Measurements from ENCODE around the gene ZFP3.
"Not testable (repeated sequence)": the region's sequence is repeated elsewhere in the genome, so short reads cannot be mapped to it uniquely, and the experiment has no call there.

The ZFP3 gene

DNA sequence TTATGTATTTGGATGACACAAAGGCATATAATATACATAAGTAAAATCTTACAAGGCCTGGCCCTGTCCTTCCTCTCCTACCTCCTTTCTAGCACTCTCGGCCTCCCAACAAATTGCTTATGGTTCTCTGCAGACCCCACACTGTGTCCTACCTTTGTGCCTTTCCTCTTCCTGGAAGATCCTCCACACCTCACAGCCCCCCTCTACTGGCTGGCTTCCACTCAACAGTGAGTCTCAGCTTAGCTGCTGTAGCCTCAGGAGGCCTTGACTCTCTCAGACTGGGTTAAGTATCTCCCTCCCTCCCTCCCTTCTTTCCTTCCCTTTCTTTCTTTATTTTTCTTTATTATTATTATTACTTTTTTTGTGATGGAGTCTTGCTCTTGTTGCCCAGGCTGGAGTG lies 34.7 kb upstream of the ZFP3 start:
- Histone ChIP-seq H3K36me3 (ENCODE audit: control insufficient read depth, insufficient read depth, low read length) (no peaks in the 10 kb centered on the region), H3K4me1 (ENCODE audit: control insufficient read depth, insufficient read depth, low read length) (no peaks in the 10 kb centered on the region), H3K4me3 (ENCODE audit: low read length) (no peak overlapping the region), H3K27me3 (ENCODE audit: control insufficient read depth, insufficient read depth, low read length) (no peaks in the 10 kb centered on the region), H3K9me3 (ENCODE audit: control insufficient read depth, insufficient read depth, low read length) (no peaks in the 10 kb centered on the region), H3K27ac (ENCODE audit: low read length) (no peak overlapping the region)
- DNase-seq (ENCODE audit: low read depth, low spot score): no peak
- WGBS (ENCODE audit: insufficient coverage, insufficient read length): no CpG with 5 or more reads among the region's 1 CpG

DNA sequence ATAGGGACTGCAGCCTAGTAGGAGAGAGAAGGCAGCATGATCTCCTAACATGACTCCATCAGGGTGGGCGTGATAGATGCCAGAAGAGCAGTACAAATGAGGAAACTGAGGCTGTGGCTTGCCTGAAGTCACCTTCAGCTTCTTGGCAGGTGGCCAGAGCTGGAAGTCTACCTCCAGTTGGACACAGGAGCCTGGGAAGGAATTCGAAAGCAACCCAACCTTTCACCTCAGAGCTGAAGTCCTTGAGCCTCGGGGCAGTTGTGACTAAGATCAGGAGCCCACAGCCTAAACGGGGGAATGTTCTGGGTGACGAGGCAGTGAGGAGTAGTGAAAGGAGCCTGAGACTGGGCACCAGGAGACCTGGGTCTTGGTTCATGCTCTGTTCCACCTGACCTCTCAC lies 33.6 kb upstream of the ZFP3 start:
- Histone ChIP-seq H3K4me1 (ENCODE audit: control insufficient read depth, insufficient read depth, low read length) (no peaks in the 10 kb centered on the region; the same call in 1 of the 2 replicates), H3K27me3 (ENCODE audit: control insufficient read depth, insufficient read depth, low read length) (no peaks in the 10 kb centered on the region), H3K36me3 (ENCODE audit: control insufficient read depth, insufficient read depth, low read length) (no peaks in the 10 kb centered on the region), H3K9me3 (ENCODE audit: control insufficient read depth, insufficient read depth, low read length) (no peaks in the 10 kb centered on the region), H3K4me3 (ENCODE audit: low read length) (no peak overlapping the region), H3K27ac (ENCODE audit: low read length) (no peak overlapping the region)
- no peak for DNase-seq (ENCODE audit: low read depth, low spot score)
- WGBS (ENCODE audit: insufficient coverage, insufficient read length): no CpG with 5 or more reads among the region's 5 CpGs

DNA sequence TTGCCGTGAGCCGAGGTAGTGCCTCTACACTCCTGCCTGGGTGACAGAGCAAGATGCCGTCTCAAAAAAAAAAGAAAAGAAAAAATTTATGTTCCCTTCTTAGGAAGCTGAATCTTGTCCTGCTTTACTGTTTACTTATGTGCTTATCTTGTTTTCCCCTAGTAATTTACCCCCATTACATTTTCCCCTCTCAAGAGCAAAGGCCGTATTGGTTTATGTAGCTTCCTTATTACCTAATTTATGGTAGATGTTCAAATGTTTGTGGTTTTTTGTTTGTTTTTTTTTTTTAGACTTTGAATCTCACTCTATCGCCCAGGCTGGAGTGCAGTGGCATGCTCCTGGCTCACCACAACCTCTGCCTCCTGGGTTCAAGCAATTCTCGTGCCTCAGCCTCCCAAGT lies 32.8 kb upstream of the ZFP3 start:
- Histone ChIP-seq H3K36me3 (ENCODE audit: control insufficient read depth, insufficient read depth, low read length) (no peaks in the 10 kb centered on the region), H3K9me3 (ENCODE audit: control insufficient read depth, insufficient read depth, low read length) (no peaks in the 10 kb centered on the region), H3K4me3 (ENCODE audit: low read length) (no peak overlapping the region), H3K27ac (ENCODE audit: low read length) (no peak overlapping the region), H3K27me3 (ENCODE audit: control insufficient read depth, insufficient read depth, low read length) (no peaks in the 10 kb centered on the region), H3K4me1 (ENCODE audit: control insufficient read depth, insufficient read depth, low read length) (no peaks in the 10 kb centered on the region; the same call in 1 of the 2 replicates)
- WGBS (ENCODE audit: insufficient coverage, insufficient read length): no CpG with 5 or more reads among the region's 6 CpGs
- no peak for DNase-seq (ENCODE audit: low read depth, low spot score)

DNA sequence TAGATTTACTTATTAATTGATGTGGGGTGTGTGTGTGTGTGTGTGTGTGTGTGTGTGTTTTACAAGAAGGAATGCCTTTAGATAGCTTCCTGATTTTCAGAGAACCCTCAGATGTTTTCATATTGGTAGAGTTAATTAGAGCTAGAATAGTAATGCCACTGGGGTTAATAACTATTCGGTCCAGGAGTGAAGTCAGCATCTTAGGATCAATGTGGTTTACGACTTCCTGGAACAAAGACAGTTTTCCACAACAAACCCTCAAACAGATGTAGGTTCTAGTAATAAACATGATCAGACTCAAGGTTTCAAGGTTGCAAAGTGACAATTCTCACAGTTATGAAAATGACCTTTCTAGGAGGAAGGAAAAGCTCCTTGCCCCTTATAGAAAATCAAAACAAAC lies 30.8 kb upstream of the ZFP3 start:
- Histone ChIP-seq H3K27me3 (ENCODE audit: control insufficient read depth, insufficient read depth, low read length) (no peaks in the 10 kb centered on the region), H3K4me3 (ENCODE audit: low read length) (no peak overlapping the region), H3K36me3 (ENCODE audit: control insufficient read depth, insufficient read depth, low read length) (no peaks in the 10 kb centered on the region), H3K4me1 (ENCODE audit: control insufficient read depth, insufficient read depth, low read length) (no peaks in the 10 kb centered on the region; the same call in 1 of the 2 replicates), H3K9me3 (ENCODE audit: control insufficient read depth, insufficient read depth, low read length) (no peaks in the 10 kb centered on the region), H3K27ac (ENCODE audit: low read length) (no peak overlapping the region)
- no CpG with 5 or more reads among the region's 2 CpGs for WGBS (ENCODE audit: insufficient coverage, insufficient read length)
- no peak for DNase-seq (ENCODE audit: low read depth, low spot score)

DNA sequence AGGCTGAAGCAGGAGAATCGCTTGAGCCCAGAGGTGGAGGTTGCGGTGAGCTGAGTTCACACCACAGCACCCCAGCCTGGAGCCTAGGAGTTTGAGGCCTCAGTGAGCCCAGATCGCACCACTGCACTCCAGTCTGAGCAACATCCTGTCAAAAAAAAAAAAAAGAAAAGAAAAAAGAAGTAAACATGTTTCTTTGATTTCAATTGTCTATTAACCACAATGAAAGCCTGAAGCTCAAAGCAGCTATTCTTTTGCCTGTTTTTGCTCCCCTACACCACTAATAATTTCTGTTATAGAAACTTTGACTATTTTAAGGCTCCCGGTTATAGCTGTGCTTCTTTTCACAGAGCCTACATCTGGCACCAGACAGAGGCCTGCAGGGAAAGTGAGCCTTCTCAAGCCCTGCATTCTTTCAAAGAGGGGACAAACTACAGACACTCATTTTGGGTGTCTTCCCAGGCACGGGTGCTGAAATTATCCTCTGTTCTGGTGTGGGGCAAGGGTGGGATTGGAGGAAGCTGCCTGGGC lies 28.9 kb upstream of the ZFP3 start:
- Histone ChIP-seq H3K27ac (ENCODE audit: low read length) (no peak overlapping the region), H3K4me3 (ENCODE audit: low read length) (no peak overlapping the region), H3K9me3 (ENCODE audit: control insufficient read depth, insufficient read depth, low read length) (no peaks in the 10 kb centered on the region), H3K36me3 (ENCODE audit: control insufficient read depth, insufficient read depth, low read length) (no peaks in the 10 kb centered on the region), H3K4me1 (ENCODE audit: control insufficient read depth, insufficient read depth, low read length) (no peaks in the 10 kb centered on the region; the same call in 1 of the 2 replicates), H3K27me3 (ENCODE audit: control insufficient read depth, insufficient read depth, low read length) (no peaks in the 10 kb centered on the region)
- no CpG with 5 or more reads among the region's 5 CpGs for WGBS (ENCODE audit: insufficient coverage, insufficient read length)
- DNase-seq (ENCODE audit: low read depth, low spot score): no peak

DNA sequence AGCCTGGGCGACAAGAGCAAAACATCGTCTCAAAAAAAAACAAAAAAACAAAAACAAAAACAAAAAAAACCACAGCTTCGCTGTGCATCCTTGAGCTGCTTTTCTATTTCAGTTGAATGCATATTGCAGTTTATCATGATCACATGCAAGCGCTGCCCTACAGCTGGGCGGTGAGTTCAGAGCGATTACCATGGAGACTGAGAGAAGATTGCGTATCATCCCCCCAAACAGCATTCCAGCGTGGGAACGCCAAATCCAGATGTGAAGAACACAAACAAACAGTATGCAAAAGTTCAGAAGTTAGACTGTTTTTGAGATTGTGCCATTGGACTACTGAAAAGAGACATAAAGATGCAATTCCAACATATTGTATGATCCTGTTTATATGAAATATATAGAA lies 28.0 kb upstream of the ZFP3 start:
- Histone ChIP-seq H3K9me3 (ENCODE audit: control insufficient read depth, insufficient read depth, low read length) (no peaks in the 10 kb centered on the region), H3K27ac (ENCODE audit: low read length) (no peak overlapping the region), H3K4me3 (ENCODE audit: low read length) (no peak overlapping the region), H3K36me3 (ENCODE audit: control insufficient read depth, insufficient read depth, low read length) (no peaks in the 10 kb centered on the region), H3K27me3 (ENCODE audit: control insufficient read depth, insufficient read depth, low read length) (no peaks in the 10 kb centered on the region), H3K4me1 (ENCODE audit: control insufficient read depth, insufficient read depth, low read length) (no peaks in the 10 kb centered on the region; the same call in 1 of the 2 replicates)
- no peak for DNase-seq (ENCODE audit: low read depth, low spot score)
- no CpG with 5 or more reads among the region's 9 CpGs for WGBS (ENCODE audit: insufficient coverage, insufficient read length)

DNA sequence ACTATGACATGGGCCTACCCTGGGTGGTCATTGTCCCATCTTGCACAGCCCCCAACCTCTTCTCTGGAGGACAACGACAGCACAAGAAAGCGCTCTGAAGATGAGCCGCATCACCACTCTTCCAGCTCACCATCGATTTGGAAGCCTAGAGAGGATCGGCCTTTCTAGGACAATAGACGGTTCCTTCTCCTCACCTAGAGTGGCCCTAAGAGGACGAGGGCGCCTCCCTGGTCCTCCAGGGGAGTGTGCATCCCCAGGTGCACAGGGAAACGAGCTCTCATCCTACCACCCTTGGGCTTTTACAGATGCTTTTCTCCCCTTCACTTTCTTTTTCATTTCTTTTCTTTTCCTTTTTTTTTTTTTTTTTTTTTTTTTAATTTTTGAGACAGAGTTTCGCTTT lies 22.7 kb upstream of the ZFP3 start:
- no peak overlapping the region for H3K4me3 ChIP-seq (ENCODE audit: low read length)
- H3K4me1 ChIP-seq (ENCODE audit: control insufficient read depth, insufficient read depth, low read length): no peaks in the 10 kb centered on the region
- H3K27ac ChIP-seq (ENCODE audit: low read length): no peak overlapping the region
- H3K27me3 ChIP-seq (ENCODE audit: control insufficient read depth, insufficient read depth, low read length): no peaks in the 10 kb centered on the region
- DNase-seq (ENCODE audit: low read depth, low spot score): no peak
- no peaks in the 10 kb centered on the region for H3K36me3 ChIP-seq (ENCODE audit: control insufficient read depth, insufficient read depth, low read length)
- no peaks in the 10 kb centered on the region for H3K9me3 ChIP-seq (ENCODE audit: control insufficient read depth, insufficient read depth, low read length)
- no CpG with 5 or more reads among the region's 10 CpGs for WGBS (ENCODE audit: insufficient coverage, insufficient read length)

DNA sequence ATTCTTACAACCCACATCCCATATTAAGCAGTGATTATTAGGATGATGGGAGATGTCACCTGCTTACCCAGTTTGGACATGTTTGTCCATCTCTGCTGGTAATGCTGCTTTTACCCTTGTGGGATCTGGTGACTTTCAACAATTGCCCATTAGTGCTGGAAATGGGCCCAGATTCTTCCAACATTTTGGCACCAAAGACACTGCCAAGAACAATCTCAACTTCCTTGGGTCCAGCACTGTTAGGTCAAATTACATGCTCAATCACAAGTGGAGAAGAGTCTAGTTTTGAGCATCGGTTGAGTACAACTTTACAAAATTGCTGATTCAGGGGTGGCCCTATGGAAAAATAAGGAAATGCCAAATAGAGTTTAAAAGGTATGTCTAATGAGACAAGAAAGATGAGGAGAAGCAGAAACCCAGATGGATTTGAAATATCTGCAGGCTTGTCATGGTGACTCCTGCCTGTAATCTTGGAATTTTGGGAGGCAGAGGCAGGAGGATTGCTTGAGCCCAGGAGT lies 13.0 kb upstream of the ZFP3 start:
- H3K4me3 ChIP-seq (ENCODE audit: low read length): no peak overlapping the region
- H3K9me3 ChIP-seq (ENCODE audit: control insufficient read depth, insufficient read depth, low read length): no peaks in the 10 kb centered on the region
- no peak overlapping the region for H3K27ac ChIP-seq (ENCODE audit: low read length)
- no peaks in the 10 kb centered on the region for H3K27me3 ChIP-seq (ENCODE audit: control insufficient read depth, insufficient read depth, low read length)
- WGBS (ENCODE audit: insufficient coverage, insufficient read length): no CpG with 5 or more reads among the region's 1 CpG
- no peaks in the 10 kb centered on the region for H3K36me3 ChIP-seq (ENCODE audit: control insufficient read depth, insufficient read depth, low read length)
- DNase-seq (ENCODE audit: low read depth, low spot score): no peak
- H3K4me1 ChIP-seq (ENCODE audit: control insufficient read depth, insufficient read depth, low read length): no peaks in the 10 kb centered on the region

DNA sequence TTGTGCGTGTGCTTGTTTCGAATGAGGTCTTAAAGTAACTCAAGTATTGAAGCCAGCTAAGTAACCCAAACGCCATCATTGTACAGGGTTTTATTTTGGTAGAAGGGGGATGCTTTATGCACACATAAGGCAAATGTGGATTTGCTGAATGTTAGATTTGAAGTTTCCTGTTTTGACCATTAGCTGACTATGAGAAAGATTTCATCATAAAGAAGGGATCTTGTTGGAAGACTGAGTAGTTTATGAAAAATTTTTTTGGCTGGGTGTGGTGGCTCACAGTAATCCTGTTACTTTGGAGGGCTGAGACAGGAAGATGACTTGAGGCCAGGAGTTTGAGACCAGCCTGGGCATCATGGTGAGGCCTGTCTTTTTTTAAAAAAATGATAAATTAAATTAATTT lies 10.0 kb upstream of the ZFP3 start:
- no peaks in the 10 kb centered on the region for H3K9me3 ChIP-seq (ENCODE audit: control insufficient read depth, insufficient read depth, low read length)
- no CpG with 5 or more reads among the region's 3 CpGs for WGBS (ENCODE audit: insufficient coverage, insufficient read length)
- H3K27me3 ChIP-seq (ENCODE audit: control insufficient read depth, insufficient read depth, low read length): no peaks in the 10 kb centered on the region
- H3K4me1 ChIP-seq (ENCODE audit: control insufficient read depth, insufficient read depth, low read length): no peaks in the 10 kb centered on the region
- no peak overlapping the region for H3K27ac ChIP-seq (ENCODE audit: low read length)
- H3K4me3 ChIP-seq (ENCODE audit: low read length): no peak overlapping the region
- no peaks in the 10 kb centered on the region for H3K36me3 ChIP-seq (ENCODE audit: control insufficient read depth, insufficient read depth, low read length)
- DNase-seq (ENCODE audit: low read depth, low spot score): no peak

DNA sequence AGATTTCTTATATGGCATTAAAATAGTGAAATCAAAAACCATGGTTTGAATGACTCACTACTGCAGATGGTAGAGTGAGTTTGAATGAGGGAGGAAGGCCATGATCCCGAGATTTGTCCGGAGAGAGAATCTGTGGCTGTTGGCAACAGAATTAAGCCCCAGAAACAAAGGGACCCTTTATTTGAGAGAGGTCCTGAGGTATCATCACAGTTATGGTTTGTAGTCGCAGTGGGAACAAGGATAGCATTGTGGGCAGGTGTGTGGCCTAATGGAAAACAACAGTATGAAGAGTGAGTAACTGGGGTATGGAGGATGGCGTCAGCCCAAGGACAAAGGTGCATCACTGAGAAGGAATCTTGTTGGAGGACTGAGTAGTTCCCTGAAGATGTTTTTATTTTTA lies 8.5 kb upstream of the ZFP3 start:
- Histone ChIP-seq H3K27ac (ENCODE audit: low read length) (no peak overlapping the region), H3K36me3 (ENCODE audit: control insufficient read depth, insufficient read depth, low read length) (no peaks in the 10 kb centered on the region), H3K27me3 (ENCODE audit: control insufficient read depth, insufficient read depth, low read length) (no peaks in the 10 kb centered on the region), H3K9me3 (ENCODE audit: control insufficient read depth, insufficient read depth, low read length) (no peaks in the 10 kb centered on the region), H3K4me3 (ENCODE audit: low read length) (no peak overlapping the region), H3K4me1 (ENCODE audit: control insufficient read depth, insufficient read depth, low read length) (no peaks in the 10 kb centered on the region)
- no peak for DNase-seq (ENCODE audit: low read depth, low spot score)
- no CpG with 5 or more reads among the region's 4 CpGs for WGBS (ENCODE audit: insufficient coverage, insufficient read length)

DNA sequence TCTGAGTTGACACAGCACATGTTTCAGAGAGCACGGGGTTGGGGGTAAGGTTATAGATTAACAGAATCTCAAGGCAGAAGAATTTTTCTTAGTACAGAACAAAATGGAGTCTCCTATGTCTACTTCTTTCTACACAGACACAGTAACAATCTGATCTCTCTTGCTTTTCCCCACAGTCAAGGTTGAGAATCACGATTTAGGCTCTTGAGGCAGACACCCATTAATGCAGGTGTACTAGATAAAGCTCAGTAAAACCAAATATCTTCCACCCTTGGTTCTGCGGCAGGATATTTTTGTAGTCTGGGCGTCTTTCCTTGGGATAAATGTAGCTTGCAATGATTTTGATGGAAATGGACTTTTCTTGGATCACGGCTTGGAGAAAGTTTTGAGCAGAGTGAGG lies 2.8 kb upstream of the ZFP3 start:
- H3K27me3 ChIP-seq (ENCODE audit: control insufficient read depth, insufficient read depth, low read length); H3K36me3 ChIP-seq (ENCODE audit: control insufficient read depth, insufficient read depth, low read length); H3K4me1 ChIP-seq (ENCODE audit: control insufficient read depth, insufficient read depth, low read length); DNase-seq (ENCODE audit: low read depth, low spot score); H3K27ac ChIP-seq (ENCODE audit: low read length); H3K4me3 ChIP-seq (ENCODE audit: low read length); H3K9me3 ChIP-seq (ENCODE audit: control insufficient read depth, insufficient read depth, low read length): not testable (repeated sequence)
- no CpG with 5 or more reads among the region's 5 CpGs for WGBS (ENCODE audit: insufficient coverage, insufficient read length)
